HG03025 (cell line): ENCODE data around the gene PXDN.

ENCODE experiments used
- ATAC-seq: cut with Tn5 transposase; IDR thresholded peaks from one replicate; pipeline ENCODE4 v1.9.1; 2021; ENCODE audit warnings: mild to moderate bottlenecking, moderate library complexity; ENCODE audit not compliant: unreplicated experiment, low FRiP score

PXDN gene

GRCh38 chr2:1621041-1621440 is 123.3 kb downstream of the PXDN start:
- ATAC-seq, result no peak

GRCh38 chr2:1620081-1620480 is 124.2 kb downstream of the PXDN start:
- ATAC-seq, result no peak

GRCh38 chr2:1619556-1619955 is 124.8 kb downstream of the PXDN start:
- no peak for ATAC-seq

GRCh38 chr2:1618974-1619373 is 125.3 kb downstream of the PXDN start:
- no peak for ATAC-seq

- no peak for ATAC-seq
Measured at GRCh38 chr2:1618191-1618961, 125.9 kb downstream of the PXDN start.

- no peak for ATAC-seq
Measured at GRCh38 chr2:1617425-1618021, 126.8 kb downstream of the PXDN start.

GRCh38 chr2:1614564-1614963 is 129.8 kb downstream of the PXDN start:
- ATAC-seq, result no peak

GRCh38 chr2:1613731-1614354 is 130.5 kb downstream of the PXDN start:
- ATAC-seq, result no peak

GRCh38 chr2:1613078-1613445 is 131.3 kb downstream of the PXDN start:
- ATAC-seq, result no peak

- ATAC-seq, result no peak
Measured at GRCh38 chr2:1612391-1613077, 131.8 kb downstream of the PXDN start.

GRCh38 chr2:1611886-1612285 is 132.4 kb downstream of the PXDN start:
- no peak for ATAC-seq

- ATAC-seq, result no peak
Measured at GRCh38 chr2:1610096-1610485, 134.2 kb downstream of the PXDN start.

GRCh38 chr2:1609485-1610095 is 134.7 kb downstream of the PXDN start:
- ATAC-seq, result no peak

GRCh38 chr2:1609040-1609439 is 135.3 kb downstream of the PXDN start:
- ATAC-seq, result no peak

GRCh38 chr2:1607971-1608688 is 136.2 kb downstream of the PXDN start:
- ATAC-seq, result no peak

- no peak for ATAC-seq
Measured at GRCh38 chr2:1607236-1607920, 136.9 kb downstream of the PXDN start.

GRCh38 chr2:1606421-1607235 is 137.7 kb downstream of the PXDN start:
- no peak for ATAC-seq

GRCh38 chr2:1606046-1606400 is 138.3 kb downstream of the PXDN start:
- ATAC-seq, result no peak
